ENCODE measurements around the gene LTBP3. TPM values are rescaled to one million over a fixed set of nuclear protein-coding genes. Genes with fewer than 3 reads are reported as not detected.

LTBP3 gene
- total and polyA plus RNA-seq, 10 donors, result 20.6 to 137 (median 87.5) TPM

DNA sequence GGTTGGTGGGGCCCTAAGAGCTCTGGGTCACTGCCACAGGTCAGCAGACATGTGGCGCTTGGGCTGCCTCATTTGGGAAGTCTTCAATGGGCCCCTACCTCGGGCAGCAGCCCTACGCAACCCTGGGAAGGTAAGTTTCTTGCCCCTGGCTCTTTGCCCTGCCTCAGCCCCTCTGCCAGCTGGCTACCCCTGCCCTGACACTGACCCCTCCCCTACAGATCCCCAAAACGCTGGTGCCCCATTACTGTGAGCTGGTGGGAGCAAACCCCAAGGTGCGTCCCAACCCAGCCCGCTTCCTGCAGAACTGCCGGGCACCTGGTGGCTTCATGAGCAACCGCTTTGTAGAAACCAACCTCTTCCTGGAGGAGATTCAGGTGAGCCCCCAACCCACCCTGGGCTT is 31.4 kb downstream of the LTBP3 start:
- 89 to 97% (median 93%) methylated on average over 7 to 8 of the region's 8 CpGs for WGBS, 5 donors
- no peak for TF ChIP-seq POLR2A (IDR thresholded peaks at IDR 0.05)
- TF ChIP-seq POLR2AphosphoS5 (IDR thresholded peaks at IDR 0.05), result no peak
- TF ChIP-seq, protein P1, sequence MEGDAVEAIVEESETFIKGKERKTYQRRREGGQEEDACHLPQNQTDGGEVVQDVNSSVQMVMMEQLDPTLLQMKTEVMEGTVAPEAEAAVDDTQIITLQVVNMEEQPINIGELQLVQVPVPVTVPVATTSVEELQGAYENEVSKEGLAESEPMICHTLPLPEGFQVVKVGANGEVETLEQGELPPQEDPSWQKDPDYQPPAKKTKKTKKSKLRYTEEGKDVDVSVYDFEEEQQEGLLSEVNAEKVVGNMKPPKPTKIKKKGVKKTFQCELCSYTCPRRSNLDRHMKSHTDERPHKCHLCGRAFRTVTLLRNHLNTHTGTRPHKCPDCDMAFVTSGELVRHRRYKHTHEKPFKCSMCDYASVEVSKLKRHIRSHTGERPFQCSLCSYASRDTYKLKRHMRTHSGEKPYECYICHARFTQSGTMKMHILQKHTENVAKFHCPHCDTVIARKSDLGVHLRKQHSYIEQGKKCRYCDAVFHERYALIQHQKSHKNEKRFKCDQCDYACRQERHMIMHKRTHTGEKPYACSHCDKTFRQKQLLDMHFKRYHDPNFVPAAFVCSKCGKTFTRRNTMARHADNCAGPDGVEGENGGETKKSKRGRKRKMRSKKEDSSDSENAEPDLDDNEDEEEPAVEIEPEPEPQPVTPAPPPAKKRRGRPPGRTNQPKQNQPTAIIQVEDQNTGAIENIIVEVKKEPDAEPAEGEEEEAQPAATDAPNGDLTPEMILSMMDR (IDR thresholded peaks at IDR 0.05 in 8 of 11, conservative IDR thresholded peaks at IDR 0.05 in 3 of 11), result no peak
- no peaks in the 10 kb centered on the region for H3K9me3 ChIP-seq
- H3K27me3 ChIP-seq (replicated peaks in 1 of 7), result no peaks in the 10 kb centered on the region
- H3K4me3 ChIP-seq, result peak overlapping the region in 1 of 8 donors; percentile 97
- H3K27ac ChIP-seq, result peak overlapping the region in 1 of 8 donors; percentile 96
- DNase-seq, result peak; percentile 72
- H3K4me1 ChIP-seq, result peaks cover 29 to 84% (median 70%) of the 10 kb centered on the region in 6 donors
- intact Hi-C loops (cut with DNase I; ENCODE audit: low total_unique reads), result no loop called here
- peaks cover 0 to 58% (median 34%) of the 10 kb centered on the region in 6 donors for H3K36me3 ChIP-seq

DNA sequence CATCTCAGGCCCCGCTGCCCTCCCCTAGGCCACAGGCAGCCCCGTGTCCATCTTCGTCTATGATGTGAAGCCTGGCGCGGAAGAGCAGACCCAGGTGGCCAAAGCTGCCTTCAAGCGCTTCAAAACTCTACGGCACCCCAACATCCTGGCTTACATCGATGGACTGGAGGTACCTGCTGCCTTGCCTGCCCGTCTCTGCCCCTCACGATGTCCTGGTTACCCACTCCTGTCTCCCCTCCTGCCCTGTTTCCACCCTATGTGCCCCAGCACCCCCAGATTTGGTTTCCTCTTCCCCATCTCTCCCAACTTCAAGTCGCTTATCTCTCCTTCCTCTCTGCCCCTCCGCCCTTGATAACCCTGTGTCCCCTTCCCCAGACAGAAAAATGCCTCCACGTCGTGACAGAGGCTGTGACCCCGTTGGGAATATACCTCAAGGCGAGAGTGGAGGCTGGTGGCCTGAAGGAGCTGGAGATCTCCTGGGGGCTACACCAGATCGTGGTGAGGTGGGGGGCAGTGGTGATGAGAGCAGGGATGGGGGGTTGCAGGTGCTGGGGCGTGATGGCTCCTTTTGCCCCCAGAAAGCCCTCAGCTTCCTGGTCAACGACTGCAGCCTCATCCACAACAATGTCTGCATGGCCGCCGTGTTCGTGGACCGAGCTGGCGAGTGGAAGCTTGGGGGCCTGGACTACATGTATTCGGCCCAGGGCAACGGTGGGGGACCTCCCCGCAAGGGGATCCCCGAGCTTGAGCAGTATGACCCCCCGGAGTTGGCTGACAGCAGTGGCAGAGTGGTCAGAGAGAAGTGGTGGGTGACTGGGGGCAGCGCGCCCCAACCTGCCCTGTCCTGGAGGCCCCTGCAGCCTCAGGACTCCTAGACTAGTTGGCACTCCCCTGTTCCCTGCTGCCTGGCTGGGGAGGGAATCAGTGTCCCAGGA is 32.3 kb downstream of the LTBP3 start:
- Histone ChIP-seq H3K4me1 (peaks cover 29 to 86% (median 70%) of the 10 kb centered on the region in 6 donors), H3K27me3 (replicated peaks in 1 of 7) (no peaks in the 10 kb centered on the region), H3K36me3 (peaks cover 0 to 49% (median 25%) of the 10 kb centered on the region in 6 donors), H3K4me3 (peak overlapping the region; percentile 68 to 99 (median 87)), H3K9me3 (no peaks in the 10 kb centered on the region), H3K27ac (peak overlapping the region; percentile 90 to 96 (median 92))
- intact Hi-C loops (cut with DNase I; ENCODE audit: low total_unique reads), result no loop called here
- TF ChIP-seq POLR2AphosphoS5 (IDR thresholded peaks at IDR 0.05) (no peak), POLR2A (IDR thresholded peaks at IDR 0.05) (no peak)
- TF ChIP-seq, protein P1 (IDR thresholded peaks at IDR 0.05 in 8 of 11, conservative IDR thresholded peaks at IDR 0.05 in 3 of 11), result no peak
- peak; percentile 81 for DNase-seq
- 20 to 47% (median 46%) methylated on average over 19 to 31 of the region's 31 CpGs for WGBS, 5 donors

DNA sequence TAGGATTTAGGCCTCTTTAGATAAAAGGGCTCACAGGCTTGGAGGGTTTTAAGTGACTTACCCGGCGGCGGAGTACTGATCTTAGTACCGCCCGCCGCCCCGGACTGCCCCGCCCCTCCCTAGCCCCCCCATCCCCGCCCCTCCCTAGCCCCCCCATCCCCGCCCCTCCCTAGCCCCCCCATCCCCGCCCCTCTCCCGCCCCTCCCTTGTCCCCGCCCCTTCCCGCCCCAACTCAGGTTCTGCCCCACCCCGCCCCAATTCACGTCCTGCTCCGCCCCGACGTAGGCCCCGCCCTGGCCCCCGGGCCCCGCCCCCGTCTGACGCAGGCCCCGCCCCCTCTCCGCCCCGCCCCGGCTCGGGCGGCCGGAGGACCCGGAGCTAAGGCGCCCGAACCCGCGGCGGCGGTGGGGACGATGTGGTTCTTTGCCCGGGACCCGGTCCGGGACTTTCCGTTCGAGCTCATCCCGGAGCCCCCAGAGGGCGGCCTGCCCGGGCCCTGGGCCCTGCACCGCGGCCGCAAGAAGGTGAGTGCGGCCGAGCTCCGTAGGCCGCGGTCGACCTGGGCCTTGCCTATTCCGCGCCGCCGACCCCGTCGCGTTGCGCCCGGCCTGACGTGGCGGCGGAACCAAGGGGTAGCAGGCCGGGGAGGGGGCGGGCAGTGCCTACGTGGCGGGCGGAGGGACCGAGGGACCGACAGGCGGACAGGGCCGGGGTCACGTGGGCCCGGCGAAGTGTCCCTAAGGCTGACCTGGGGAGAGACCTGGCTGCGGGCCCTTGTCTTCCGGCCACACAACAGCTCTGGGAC is 33.2 kb downstream of the LTBP3 start, which contains the start of gene SCYL1:
Gene SCYL1, plus strand, starts transcription at position 343 of the 805 bp plus-strand sequence. Its CDS starts 71 bp downstream, at position 414.
- intact Hi-C loops (cut with DNase I; ENCODE audit: low total_unique reads), result no loop called here
- TF ChIP-seq POLR2A (IDR thresholded peaks at IDR 0.05), result peak in 1 of 3 donors; percentile 62
- peak; percentile 87 to 91 (median 89) for TF ChIP-seq POLR2AphosphoS5 (IDR thresholded peaks at IDR 0.05)
- TF ChIP-seq, protein P1 (IDR thresholded peaks at IDR 0.05 in 8 of 11, conservative IDR thresholded peaks at IDR 0.05 in 3 of 11), result no peak
- Histone ChIP-seq H3K27ac (peak within 1 kb of the TSS; percentile 90 to 96 (median 92)), H3K4me3 (peak within 1 kb of the TSS; percentile 68 to 99 (median 87)), H3K27me3 (replicated peaks in 1 of 7) (no peaks in the 10 kb centered on the region), H3K9me3 (no peaks in the 10 kb centered on the region), H3K4me1 (peaks cover 29 to 77% (median 64%) of the 10 kb centered on the region in 6 donors), H3K36me3 (peaks cover 0 to 40% (median 18%) of the 10 kb centered on the region in 6 donors)
- DNase-seq, result peak; percentile 96
- 1 to 2% (median 1%) methylated on average over 33 to 78 of the region's 82 CpGs for WGBS, 5 donors

Data from spleen (tissue), 11 donors.